K562 (cell line): ENCODE results near the gene PHETA2. TPM values are rescaled to one million over a fixed set of nuclear protein-coding genes. Genes with fewer than 3 reads are reported as not detected.

Experiments used
- LCOR ChIP-seq: sonication (generic); formaldehyde crosslinking; IDR thresholded peaks from 2 replicates; pipeline ENCODE4 v1.8.0; 2022; ENCODE audit warnings: mild to moderate bottlenecking, missing genetic modification reagents
- MBD1 ChIP-seq: fragments of 250-450 bp; sonication (Bioruptor Pico); IDR thresholded peaks from 2 replicates; pipeline ENCODE4 v1.8.0; 2022; ENCODE audit warnings: inconsistent platforms
- STAT5B ChIP-seq: fragments of 250-450 bp; sonication (Bioruptor Pico); IDR thresholded peaks from 2 replicates; pipeline ENCODE4 v1.8.0; 2021; ENCODE audit warnings: mild to moderate bottlenecking, inconsistent platforms
- TCF15 ChIP-seq: fragments of 250-450 bp; sonication (Bioruptor Pico); IDR thresholded peaks from 2 replicates; pipeline ENCODE4 v1.8.0; 2022; ENCODE audit warnings: moderate library complexity, mild to moderate bottlenecking, inconsistent platforms
- ZNF133 ChIP-seq: fragments of 250-450 bp; sonication (Bioruptor Pico); IDR thresholded peaks from 2 replicates; pipeline ENCODE4 v1.4.0; 2020; ENCODE audit warnings: mild to moderate bottlenecking
- ZNF174 ChIP-seq: fragments of 250-450 bp; sonication (Bioruptor Pico); IDR thresholded peaks from 2 replicates; pipeline ENCODE4 v1.4.0; 2020; ENCODE audit warnings: mild to moderate bottlenecking
- ZSCAN29 ChIP-seq: fragments of 450-650 bp; IDR thresholded peaks from 2 replicates; pipeline ENCODE4 v1.6.1; 2017
- polyA plus RNA-seq, 8 experiments: library from polyadenylated mRNA; depleted of rRNA in 4 of 8; stranded (reverse) in 5 of 8; unstranded in 3 of 8; fragments of >200 nt; fragmentation: Nextera tagmentation in 2 of 8; fragmentation: Illumina TruSeq in 1 of 8; extraction: Ambion mirVana in 2 of 8; extraction: Trizol in 1 of 8; gene quantifications; 2 replicates each; pipeline versions ENCODE4 v1.2.1 to v1.2.3, GENCODE V29; 2011 to 2014; ENCODE audit warnings: inconsistent platforms in 1 of 8, missing spikeins in 1 of 8
- total RNA-seq, 7 experiments: library from RNA; depleted of rRNA in 6 of 7; stranded (reverse); fragments of >200 nt in 6 of 7; fragmentation: Illumina TruSeq in 2 of 7; extraction: Trizol in 2 of 7; gene quantifications; 2 replicates each; pipeline versions ENCODE4 v1.2.1 to v1.2.3, GENCODE V29; 2011 to 2021; ENCODE audit warnings: low replicate concordance in 1 of 7
- TF ChIP-seq, protein P1 (sequence below): sonication (generic); formaldehyde crosslinking; IDR thresholded peaks from 2 replicates; pipeline ENCODE4 v1.8.1; 2022; ENCODE audit warnings: missing genetic modification reagents
- TF ChIP-seq, protein P2 (sequence below): fragments of 450-650 bp; formaldehyde crosslinking; IDR thresholded peaks from 2 replicates; pipeline ENCODE4 v1.4.0; 2020; ENCODE audit warnings: mild to moderate bottlenecking, mixed read lengths
- TF ChIP-seq, protein P3 (sequence below), 3 experiments: fragments of 200-800 bp in 1 of 3; sonication (Bioruptor generic) in 1 of 3; sonication (generic) in 1 of 3; formaldehyde crosslinking in 1 of 3; IDR thresholded peaks; 2 replicates each; pipeline versions ENCODE4 v1.6.1 to v1.8.0; 2016 to 2022; ENCODE audit warnings: mild to moderate bottlenecking in 2 of 3, missing compliant biosample characterization in 2 of 3, missing genetic modification characterization in 2 of 3, missing genetic modification reagents in 1 of 3
- TF ChIP-seq, protein P4 (sequence below), 2 experiments: fragments of 450-650 bp; IDR thresholded peaks; 2 replicates each; pipeline ENCODE4 v1.6.1; 2016
- TF ChIP-seq, protein P5 (sequence below): fragments of 250-450 bp; sonication (Bioruptor Pico); IDR thresholded peaks from 2 replicates; pipeline ENCODE4 v1.5.0; 2021; ENCODE audit warnings: mild to moderate bottlenecking, moderate library complexity

PHETA2 gene
- total and polyA plus RNA-seq, 9 of the 15 experiments (the other 6 are each of a cell fraction or from before 2014, with no cell fraction given), result 0.07 to 0.22 (median 0.08) TPM; not detected in 5

DNA sequence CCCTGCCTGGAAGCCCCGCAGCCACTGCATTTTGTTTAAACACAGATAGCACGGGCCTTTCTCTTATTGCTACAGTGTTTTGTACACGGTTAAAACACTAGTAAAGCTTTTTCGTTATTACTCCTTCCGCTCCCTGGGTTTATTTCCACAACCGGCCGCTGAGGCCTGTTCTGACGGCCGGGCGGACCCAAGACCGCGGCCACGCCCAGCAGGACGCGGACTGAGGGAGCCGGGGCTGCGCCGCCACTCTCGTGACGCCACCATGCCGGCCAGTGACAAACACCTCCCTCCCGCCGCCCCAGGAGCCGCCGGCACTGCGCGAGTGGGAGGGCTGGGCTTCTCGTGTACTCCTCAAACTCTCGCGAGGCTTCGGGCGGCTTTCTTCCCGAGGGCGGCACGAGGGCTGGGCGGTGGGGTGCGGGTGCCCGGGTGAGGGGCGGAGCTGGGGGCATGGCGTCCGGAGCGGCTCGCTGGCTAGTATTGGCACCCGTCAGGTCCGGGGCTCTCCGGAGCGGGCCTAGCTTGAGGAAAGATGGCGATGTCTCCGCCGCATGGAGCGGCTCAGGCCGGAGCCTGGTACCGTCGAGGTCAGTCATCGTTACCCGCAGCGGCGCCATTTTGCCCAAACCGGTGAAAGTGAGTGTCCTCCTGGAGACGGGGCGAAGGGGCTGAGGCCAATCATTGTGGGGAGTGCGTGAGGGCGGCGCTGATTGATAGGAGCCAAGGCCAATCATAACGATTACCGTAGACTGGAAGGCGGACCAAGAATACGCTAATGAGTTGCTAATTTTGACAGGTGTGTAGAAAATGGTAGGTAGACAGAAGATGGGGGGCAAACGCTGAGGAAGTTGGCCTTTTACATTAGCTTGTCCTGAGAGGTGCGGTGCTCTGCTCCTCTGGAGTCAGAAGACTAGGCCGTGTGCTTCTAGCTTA, 5.5 kb downstream of the PHETA2 start, which contains the start of gene SMDT1 (continued):
- no peak for TF ChIP-seq TCF15 (CRISPR knock-in tag)
- TF ChIP-seq, protein P1, sequence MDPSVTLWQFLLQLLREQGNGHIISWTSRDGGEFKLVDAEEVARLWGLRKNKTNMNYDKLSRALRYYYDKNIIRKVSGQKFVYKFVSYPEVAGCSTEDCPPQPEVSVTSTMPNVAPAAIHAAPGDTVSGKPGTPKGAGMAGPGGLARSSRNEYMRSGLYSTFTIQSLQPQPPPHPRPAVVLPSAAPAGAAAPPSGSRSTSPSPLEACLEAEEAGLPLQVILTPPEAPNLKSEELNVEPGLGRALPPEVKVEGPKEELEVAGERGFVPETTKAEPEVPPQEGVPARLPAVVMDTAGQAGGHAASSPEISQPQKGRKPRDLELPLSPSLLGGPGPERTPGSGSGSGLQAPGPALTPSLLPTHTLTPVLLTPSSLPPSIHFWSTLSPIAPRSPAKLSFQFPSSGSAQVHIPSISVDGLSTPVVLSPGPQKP (CRISPR knock-in tag), result no peak
- TF ChIP-seq STAT5B, result no peak
- TF ChIP-seq, protein P2, sequence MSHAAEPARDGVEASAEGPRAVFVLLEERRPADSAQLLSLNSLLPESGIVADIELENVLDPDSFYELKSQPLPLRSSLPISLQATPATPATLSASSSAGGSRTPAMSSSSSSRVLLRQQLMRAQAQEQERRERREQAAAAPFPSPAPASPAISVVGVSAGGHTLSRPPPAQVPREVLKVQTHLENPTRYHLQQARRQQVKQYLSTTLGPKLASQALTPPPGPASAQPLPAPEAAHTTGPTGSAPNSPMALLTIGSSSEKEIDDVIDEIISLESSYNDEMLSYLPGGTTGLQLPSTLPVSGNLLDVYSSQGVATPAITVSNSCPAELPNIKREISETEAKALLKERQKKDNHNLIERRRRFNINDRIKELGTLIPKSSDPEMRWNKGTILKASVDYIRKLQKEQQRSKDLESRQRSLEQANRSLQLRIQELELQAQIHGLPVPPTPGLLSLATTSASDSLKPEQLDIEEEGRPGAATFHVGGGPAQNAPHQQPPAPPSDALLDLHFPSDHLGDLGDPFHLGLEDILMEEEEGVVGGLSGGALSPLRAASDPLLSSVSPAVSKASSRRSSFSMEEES (CRISPR knock-in tag), result no peak
- TF ChIP-seq, protein P3, sequence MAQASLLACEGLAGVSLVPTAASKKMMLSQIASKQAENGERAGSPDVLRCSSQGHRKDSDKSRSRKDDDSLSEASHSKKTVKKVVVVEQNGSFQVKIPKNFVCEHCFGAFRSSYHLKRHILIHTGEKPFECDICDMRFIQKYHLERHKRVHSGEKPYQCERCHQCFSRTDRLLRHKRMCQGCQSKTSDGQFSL (CRISPR knock-in tag; IDR thresholded peaks at IDR 0.05), result no peak
- TF ChIP-seq, protein P3 (tag; IDR thresholded peaks at IDR 0.05), result 0 out of 4 replicates have a peak, but pooled peaks of 1 of the 2 experiments have one; percentile 28
- TF ChIP-seq ZNF174 (CRISPR knock-in tag), result no peak
- TF ChIP-seq, protein P4, sequence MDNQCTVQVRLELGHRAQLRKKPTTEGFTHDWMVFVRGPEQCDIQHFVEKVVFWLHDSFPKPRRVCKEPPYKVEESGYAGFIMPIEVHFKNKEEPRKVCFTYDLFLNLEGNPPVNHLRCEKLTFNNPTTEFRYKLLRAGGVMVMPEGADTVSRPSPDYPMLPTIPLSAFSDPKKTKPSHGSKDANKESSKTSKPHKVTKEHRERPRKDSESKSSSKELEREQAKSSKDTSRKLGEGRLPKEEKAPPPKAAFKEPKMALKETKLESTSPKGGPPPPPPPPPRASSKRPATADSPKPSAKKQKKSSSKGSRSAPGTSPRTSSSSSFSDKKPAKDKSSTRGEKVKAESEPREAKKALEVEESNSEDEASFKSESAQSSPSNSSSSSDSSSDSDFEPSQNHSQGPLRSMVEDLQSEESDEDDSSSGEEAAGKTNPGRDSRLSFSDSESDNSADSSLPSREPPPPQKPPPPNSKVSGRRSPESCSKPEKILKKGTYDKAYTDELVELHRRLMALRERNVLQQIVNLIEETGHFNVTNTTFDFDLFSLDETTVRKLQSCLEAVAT (IDR thresholded peaks at IDR 0.05), result no peak
- TF ChIP-seq ZNF133 (CRISPR knock-in tag), result no peak
- TF ChIP-seq MBD1 (CRISPR knock-in tag), result no peak
- no peak for TF ChIP-seq ZSCAN29
- TF ChIP-seq, protein P5, sequence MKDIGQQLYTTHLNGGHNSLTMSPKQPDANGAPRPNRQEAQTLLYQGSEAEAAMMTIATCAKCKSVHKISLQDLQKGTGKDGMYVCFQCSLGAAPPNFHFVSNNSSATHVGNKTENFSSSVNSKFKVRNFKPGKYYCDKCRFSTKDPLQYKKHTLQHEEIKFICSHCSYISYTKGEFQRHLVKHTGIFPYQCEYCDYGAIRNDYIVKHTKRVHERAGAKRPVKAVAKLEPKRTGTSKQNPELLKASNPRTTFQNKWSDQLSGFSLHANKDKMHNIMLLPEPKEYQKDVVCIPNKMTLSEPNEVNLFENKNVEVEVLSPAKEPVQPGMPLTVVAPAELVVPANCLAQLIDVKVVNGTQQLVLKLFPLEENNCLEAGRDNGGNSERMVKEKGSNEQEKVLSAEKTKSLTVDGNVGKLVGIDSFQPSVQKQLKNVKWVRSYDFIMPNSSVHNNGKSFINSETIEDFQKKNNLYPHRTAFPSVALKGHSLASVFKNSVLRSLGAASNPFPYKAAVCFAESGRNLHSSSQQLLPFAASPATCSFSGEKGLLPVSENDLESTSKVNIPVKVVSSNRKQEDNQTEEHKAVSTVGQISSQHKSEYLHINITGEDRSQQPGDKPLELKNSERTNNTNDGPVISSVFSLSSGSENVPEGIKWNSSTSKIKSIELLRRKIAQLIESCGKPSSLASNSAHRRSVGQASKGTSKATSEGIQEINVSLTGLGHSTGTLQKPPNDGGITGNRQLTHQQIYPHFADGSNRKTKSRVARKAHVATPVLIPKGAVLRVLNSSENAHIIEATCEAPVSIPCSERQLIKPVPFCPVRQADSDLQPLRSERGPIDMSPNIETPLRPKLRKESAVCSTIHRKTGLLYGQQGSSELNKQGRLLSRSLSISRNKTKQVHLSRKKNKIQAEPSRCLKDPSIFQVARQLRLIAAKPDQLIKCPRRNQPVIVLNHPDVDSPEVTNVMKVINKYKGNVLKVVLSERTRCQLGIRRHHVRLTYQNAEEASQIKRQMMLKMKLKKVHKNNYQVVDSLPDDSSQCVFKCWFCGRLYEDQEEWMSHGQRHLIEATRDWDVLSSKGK (CRISPR knock-in tag), result no peak
- peak; percentile 91 for TF ChIP-seq LCOR
